ENCODE data around the gene BICDL2.
"Not testable (repeated sequence)": the region's sequence is repeated elsewhere in the genome, so short reads cannot be mapped to it uniquely, and the experiment has no call there.

BICDL2 gene

GRCh38 chr16:3036726-3037315 is at the start of gene BICDL2:
Gene BICDL2 (minus strand): TSS chr16:3036944. CDS start chr16:3035496, 1,448 bp downstream.
- DNase-seq: no peak

- DNase-seq: no peak
Observed at GRCh38 chr16:3085868-3086595, 49.3 kb upstream of the BICDL2 start.

GRCh38 chr16:3084969-3085670 is 48.4 kb upstream of the BICDL2 start:
- DNase-seq: no peak

- DNase-seq: no peak
Observed at GRCh38 chr16:3084491-3084890, 47.7 kb upstream of the BICDL2 start.

GRCh38 chr16:3083408-3083807 is 46.7 kb upstream of the BICDL2 start:
- DNase-seq: not testable (repeated sequence)

GRCh38 chr16:3081957-3082356 is 45.2 kb upstream of the BICDL2 start:
- not testable (repeated sequence) for DNase-seq

GRCh38 chr16:3080024-3080423 is 43.3 kb upstream of the BICDL2 start:
- DNase-seq: no peak

GRCh38 chr16:3076577-3076976 is 39.8 kb upstream of the BICDL2 start:
- DNase-seq: no peak

GRCh38 chr16:3075946-3076345 is 39.2 kb upstream of the BICDL2 start:
- not testable (repeated sequence) for DNase-seq

GRCh38 chr16:3075523-3075915 is 38.8 kb upstream of the BICDL2 start:
- no peak for DNase-seq

- peak; percentile 87 for DNase-seq
Observed at GRCh38 chr16:3074860-3075522, 38.2 kb upstream of the BICDL2 start.

- DNase-seq: no peak
Observed at GRCh38 chr16:3073448-3073847, 36.7 kb upstream of the BICDL2 start.

GRCh38 chr16:3072576-3073263 is 36.0 kb upstream of the BICDL2 start:
- not testable (repeated sequence) for DNase-seq

GRCh38 chr16:3072148-3072547 is 35.4 kb upstream of the BICDL2 start:
- DNase-seq: not testable (repeated sequence)

- DNase-seq: no peak
Observed at GRCh38 chr16:3071655-3072054, 34.9 kb upstream of the BICDL2 start.

- DNase-seq: no peak
Observed at GRCh38 chr16:3070608-3071111, 33.9 kb upstream of the BICDL2 start.

GRCh38 chr16:3069146-3069545 is 32.4 kb upstream of the BICDL2 start:
- DNase-seq: not testable (repeated sequence)

GRCh38 chr16:3068487-3068886 is 31.7 kb upstream of the BICDL2 start:
- DNase-seq: no peak

GRCh38 chr16:3066440-3066748 is 29.6 kb upstream of the BICDL2 start:
- DNase-seq: no peak

GRCh38 chr16:3065742-3066439 is 29.1 kb upstream of the BICDL2 start:
- DNase-seq: peak; percentile 89

GRCh38 chr16:3065069-3065741 is 28.5 kb upstream of the BICDL2 start, which contains the start of gene IL32:
Gene IL32 (plus strand): TSS chr16:3065640. CDS start chr16:3065812, 172 bp downstream.
- DNase-seq: peak; percentile 82
